HG03175 (cell line): Measurements from ENCODE around the gene SNX22.

Source experiments
- ATAC-seq: cut with Tn5 transposase; IDR thresholded peaks from one replicate; pipeline ENCODE4 v1.9.1; 2021; ENCODE audit warnings: mild to moderate bottlenecking, moderate library complexity; ENCODE audit not compliant: unreplicated experiment

The SNX22 gene

GRCh38 chr15:64155802-64156651 is 4.5 kb downstream of the SNX22 start:
- no peak for ATAC-seq

- ATAC-seq = no peak
These were observed 5.3 kb downstream of the SNX22 start for GRCh38 chr15:64156652-64157331.

DNA sequence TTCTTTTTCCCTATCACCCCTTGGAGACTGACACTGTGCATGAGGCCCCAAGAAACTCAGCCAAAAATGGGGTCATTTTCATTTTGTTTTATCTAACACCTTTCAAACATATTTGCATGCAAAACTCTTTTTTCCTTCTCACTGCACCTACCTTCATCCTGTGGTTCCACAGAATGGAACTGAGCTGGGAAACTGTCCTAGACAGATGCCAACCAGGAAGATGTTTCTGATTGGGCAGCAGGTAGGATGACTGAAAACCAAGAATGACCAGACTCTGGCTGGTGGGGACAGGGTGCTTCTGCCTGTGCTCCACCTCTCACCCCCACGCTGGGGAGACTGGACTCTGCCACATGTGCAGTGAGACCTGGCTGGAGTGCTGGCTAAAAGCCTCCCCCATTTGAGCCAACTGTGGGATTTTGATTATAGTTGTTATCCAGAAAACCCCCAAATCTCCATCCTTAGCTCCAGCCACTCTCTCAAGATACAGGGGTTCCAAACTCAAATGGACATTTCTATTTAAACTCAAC is 6.1 kb downstream of the SNX22 start:
- no peak for ATAC-seq

DNA sequence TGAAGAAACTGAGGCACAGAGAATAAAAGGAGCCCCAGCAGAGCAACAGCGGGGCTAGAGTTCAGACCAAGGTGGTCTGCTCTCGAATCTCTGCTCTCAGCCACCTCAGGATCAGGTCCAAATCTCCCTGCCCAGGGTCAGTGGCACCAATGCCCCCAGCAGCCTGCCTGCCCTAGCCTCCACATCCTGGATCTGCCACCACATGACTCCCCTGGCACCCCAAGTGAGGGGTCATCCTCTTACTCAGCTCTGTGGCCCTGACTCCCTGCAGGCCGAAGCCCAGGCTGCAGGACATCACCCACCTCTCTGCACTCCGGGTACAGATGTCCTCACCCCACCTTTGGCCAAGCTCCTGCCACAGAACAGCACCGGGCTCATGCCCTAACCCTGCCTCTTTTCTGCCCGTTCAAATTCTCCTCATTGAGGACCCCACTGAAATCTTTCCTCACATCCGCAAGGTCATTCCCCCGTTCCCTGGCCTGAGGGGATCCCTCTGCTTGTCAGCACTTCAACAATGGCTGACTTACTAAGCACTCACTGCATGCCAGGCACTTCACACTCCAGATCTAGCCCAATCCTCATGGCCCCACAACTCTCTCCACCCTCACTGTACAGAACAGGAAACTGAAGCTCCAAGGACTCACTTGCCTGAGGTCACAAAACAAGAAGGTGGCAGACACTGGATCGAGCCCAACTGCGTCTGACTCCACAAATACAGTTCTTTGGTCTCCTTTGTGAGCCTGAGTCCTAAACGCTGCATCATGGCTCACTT is 7.0 kb downstream of the SNX22 start:
- ATAC-seq = no peak

DNA sequence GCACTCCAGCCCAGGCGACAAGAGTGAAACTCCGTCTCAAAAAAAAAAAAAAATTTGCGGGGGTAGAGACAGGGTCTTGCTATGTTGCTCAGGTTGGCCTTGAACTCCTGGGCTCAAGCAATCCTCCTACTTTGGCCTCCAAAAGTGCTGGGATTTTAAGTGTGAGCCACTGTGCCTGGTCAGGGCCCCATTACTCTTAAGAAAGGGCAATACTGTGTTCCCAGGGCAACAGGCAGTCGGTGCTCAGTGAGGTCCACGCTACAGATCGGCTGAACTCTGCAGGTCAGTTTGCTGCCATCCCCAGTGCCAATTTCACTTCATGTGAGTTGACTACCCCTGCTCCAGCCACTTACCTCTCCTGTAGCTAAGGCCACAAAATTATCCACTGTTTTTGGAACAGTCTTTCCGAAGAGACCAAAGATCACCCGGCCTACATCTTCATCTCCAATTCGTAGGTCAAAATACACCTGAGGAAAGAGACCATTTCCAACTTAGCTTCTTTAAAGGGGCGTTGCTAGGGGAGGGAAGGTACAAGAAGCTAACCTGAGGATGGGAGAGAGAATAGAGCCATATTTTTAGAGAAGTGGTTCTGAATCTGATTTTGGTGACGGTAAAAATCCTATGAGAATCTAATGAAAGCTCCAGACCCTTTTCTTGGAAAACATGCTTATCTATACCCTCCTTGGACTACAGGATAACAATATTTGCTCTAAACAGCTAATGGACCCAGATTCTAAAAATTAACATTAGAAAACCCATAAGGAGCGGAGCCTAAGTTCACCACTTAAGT is 10.4 kb downstream of the SNX22 start:
- no peak for ATAC-seq

DNA sequence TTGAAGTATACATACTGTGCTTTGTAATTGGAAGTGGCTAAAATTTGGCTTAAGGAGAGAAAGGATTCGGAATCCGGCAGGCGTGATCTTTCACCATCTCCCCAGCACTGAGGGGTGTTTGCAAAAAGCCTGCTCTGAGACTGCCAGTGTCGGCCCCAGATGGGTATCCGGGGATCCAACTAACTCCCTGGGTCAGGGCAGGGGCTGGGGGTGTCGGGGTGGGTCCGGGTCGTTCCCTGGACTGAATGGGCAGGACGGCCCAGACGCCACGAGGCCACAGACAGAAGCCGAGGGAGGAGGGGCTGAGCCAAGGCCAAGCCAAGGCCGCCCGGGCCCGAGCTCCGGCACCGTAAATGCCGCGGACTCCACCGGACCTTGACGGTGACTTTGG is 10.9 kb downstream of the SNX22 start:
- peak; percentile 27 for ATAC-seq

DNA sequence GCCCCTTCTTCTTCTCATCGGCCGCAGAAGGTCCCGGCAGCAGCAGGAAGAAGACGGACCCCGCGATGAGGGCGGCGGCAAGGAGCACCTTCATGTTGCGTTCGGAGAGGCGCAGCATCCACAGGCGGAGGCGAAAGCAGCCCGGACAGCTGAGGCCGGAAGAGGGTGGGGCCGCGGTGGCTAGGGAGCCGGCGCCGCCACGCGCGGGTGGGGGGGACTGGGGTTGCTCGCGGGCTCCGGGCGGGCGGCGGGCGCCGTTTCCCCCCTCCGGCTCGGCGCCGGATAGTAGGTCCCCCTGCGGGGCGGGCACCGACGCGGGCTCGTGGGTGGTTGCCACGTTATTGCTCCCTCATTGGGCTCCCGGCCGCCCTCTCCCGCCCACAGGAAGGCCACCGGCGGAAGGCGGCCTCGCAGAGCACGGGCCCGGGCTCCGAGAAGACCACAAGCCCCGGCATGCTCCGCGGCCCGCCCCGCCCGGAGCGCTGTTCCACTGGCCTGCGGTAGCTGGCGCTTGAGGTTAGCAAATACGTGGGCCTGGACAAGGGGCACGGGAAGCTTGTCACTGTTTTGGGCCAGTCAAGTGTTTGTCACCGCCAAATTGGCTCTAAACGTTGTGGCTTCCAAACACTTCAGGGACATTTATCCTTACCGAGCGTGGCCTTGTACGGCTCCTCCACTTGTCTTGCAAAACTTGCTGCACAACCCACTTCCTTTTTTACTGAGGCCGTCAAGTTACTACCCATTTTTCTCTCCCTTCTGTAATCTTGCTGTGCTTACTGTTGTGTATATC is 11.5 kb downstream of the SNX22 start, which contains the start of gene PPIB:
Gene PPIB, minus strand, starts transcription at position 154 of the 790 bp plus-strand sequence. Its CDS starts 36 bp downstream, at position 118.
- peak; percentile 93 for ATAC-seq

- ATAC-seq = peak; percentile 0
These were observed 12.3 kb downstream of the SNX22 start for GRCh38 chr15:64163659-64164362.

GRCh38 chr15:64164436-64164835 is 12.9 kb downstream of the SNX22 start:
- no peak for ATAC-seq

DNA sequence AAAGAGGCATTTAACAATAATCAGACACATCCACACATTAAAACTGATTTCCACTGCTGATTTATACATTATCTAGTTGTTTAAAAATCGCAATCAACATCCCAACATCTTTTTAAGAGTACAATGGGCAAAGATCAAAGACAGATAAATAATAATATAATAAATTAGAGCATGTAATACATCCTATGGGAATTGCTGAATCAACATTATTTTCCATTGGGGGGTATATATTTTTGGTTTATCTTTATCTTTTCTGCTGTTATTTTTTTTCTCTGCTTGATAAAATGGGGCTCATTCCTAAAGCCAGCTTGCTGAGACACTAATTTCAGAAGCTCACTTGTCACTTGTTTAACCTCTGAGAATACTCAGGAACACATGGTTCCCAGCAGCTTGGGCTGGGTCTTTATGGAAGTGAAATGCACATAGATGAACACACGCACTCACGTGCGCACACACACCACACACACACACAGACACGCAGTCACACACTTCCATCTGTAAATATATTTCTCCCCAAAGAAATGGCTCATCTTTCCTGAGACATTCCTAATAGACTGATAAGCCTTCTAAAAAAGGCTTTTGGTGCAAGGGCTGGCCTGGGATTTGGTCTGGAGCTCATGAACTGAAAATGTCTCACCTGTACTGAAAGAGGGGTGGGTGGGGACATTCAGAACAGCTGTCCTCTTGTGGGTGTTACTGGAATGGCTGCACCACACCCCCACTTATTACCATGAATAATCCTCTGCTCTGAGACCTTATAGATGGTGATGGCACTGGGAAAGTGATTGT is 14.8 kb downstream of the SNX22 start:
- no peak for ATAC-seq

GRCh38 chr15:64180235-64180824 is 28.8 kb downstream of the SNX22 start:
- ATAC-seq = peak; percentile 80

DNA sequence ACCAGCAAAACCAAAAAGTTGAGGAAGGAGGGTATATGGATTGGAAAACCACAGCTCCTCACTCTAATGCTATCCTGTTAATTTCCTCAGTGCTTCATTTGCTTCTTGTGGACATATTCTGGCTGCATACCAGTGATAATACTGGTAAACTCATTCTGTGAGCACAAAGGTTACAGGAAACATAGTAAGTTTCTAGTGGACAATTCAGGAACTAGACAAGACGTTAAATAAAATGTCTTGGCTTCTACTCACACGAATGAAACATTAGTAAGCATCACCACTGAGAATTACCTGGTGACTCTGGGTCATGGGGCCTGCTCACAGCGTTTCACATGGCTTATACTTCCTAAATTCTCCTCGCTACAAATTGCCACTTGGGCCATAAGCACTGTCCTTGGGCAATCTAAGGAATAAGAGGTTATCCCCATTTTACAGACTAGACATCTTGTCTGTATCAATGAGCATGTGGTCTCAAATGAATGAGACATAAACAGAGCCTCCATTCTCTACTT is 31.4 kb downstream of the SNX22 start:
- ATAC-seq = no peak

DNA sequence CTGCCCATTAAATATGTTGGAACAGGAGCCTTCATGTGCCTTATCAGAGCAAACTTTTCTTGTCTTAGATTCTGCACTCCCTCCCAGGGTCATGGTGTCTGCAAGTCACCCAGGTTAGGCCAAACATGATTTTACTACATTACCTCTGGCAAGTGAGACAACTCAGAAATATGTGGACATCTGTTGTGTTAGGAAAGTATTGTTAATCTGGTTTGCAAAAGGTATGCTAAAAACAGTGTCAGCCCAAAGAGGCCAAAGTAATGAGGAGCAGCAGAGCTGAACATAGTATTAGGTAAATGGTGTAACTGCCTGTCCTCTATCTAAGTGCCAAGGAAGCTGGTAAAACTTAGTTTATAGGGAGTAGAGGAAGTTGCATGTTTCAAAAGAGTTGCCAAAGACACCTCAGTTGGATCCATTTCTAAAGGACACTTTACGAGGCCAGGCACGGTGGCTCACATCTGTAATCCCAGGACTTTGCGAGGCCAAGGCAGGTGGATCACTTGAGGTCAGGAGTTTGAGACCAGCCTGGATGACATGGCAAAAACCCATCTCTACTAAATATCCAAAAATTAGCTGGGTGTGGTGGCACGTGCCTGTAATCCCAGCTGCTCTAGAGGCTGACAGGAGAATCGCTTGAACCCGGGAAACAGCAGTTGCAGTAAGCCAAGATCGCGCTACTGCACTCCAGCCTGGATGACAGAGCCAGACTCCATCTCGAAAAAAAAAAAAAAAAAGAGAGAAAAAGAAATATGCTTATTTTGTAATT is 33.8 kb downstream of the SNX22 start:
- ATAC-seq = no peak

DNA sequence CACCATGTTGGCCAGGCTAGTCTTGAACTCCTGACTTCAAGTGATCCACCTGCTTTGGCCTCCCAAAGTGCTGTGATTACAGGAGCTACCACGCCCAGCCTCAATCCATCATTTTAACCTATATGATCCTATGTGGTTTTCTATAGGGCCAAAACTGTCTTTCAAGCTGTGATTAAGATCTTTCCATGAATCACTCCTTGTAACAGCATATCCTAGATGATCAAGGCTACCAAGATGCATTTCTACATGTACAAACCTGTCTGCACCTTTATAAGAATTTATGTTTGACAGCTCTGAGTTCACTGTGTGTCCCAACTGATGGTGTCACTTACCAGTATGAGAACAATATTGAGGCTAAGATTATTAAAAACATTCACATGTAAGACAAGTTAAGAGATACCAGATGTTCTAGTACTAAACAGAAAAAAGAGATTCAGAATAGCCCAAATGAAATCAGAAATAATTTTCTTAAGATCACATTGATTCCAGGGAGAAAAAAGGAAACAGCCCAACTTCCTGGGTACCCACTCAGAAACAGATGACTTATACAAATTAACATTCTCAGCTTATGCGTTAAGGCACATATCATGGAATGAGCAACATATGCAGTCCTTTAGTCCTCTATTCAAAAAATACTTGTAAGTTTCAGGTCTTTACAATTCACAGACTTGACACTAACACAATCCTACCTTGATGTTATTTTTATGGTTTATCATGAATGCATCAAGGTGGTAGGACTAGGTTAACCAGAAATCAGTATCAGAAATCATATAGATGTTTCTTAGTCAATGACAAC is 36.1 kb downstream of the SNX22 start:
- no peak for ATAC-seq

DNA sequence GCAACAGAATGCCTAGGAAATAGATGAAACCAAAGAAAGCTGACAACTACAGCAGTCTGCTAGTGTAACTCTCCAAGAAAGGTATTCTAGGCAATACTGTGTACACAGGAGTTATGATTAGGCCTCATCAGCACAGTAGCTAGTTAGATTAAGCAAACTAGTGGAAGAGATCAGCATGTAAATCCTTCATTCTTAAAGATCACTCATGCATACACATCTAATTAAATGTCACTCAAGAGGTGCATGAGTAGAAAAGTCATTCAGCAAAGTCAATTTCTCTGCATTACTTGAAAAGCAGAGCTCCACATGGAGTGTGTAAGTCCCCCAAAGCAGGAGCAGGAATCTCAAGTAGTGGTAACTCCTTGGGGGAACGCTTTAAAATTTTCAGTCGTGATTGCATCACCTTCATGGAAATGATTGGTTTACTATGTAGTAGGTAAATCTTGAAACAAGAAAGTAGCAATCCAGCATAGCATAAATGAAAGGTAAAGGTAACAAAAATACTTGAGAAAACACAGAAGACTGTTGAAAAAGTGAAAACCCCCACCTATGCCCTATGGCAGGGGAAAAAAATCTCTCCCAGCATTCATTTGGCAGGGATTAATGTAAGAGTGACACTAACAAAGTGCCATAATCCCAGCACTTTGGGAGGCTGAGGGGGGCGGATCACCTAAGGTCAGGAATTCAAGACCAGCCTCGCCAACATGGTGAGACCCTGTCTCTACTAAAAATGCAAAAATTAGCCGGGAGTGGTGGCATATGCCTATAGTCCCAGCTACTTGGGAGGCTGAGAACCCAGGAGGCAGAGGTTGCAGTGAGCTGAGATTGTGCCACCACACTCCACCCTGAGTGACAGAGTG is 40.7 kb downstream of the SNX22 start:
- ATAC-seq = no peak
